B cell (primary cell): ENCODE measurements around the gene TTLL8. TPM values are rescaled to one million over a fixed set of nuclear protein-coding genes. Genes with fewer than 3 reads are reported as not detected.

Experiments used
- ATAC-seq: fragments of 200-7000 bp; cut with Tn5 transposase; one replicate; pipeline ENCODE4 v1.10.0; 2021; ENCODE audit warnings: low read depth, mild to moderate bottlenecking, moderate number of reproducible peaks, moderate library complexity
- CTCF ChIA-PET: fragments of 350-600 bp; sonication (Branson Sonifier 250); formaldehyde crosslinking; loops from one replicate; lab custom pipeline; 2021; ENCODE audit warnings: antibody characterized with exemption, inconsistent platforms; lab: Charles Lee
- POLR2A ChIA-PET: fragments of 350-600 bp; sonication (Branson Sonifier 250); formaldehyde crosslinking; loops from one replicate; lab custom pipeline; 2021; ENCODE audit warnings: antibody characterized with exemption; lab: Charles Lee
- DNase-seq: peaks from one replicate; pipeline ENCODE4 v3.0.0; 2013
- H2AFZ ChIP-seq: 2 replicates; pipeline ENCODE4 v1.6.1; 2012; ENCODE audit warnings: mild to moderate bottlenecking, low read depth, low read length; ENCODE audit not compliant: insufficient read depth, poor library complexity, severe bottlenecking
- H3K27ac ChIP-seq, 2 donors: 1 replicate in 1 of 2; 2 replicates in 1 of 2; pipeline ENCODE4 v1.5.1; 2012 to 2013; ENCODE audit warnings: low read length in 2 of 2, mild to moderate bottlenecking in 2 of 2, moderate library complexity in 1 of 2
- H3K27me3 ChIP-seq, 4 experiments: fragments of 200-600 bp in 1 of 4; sonication (generic) in 1 of 4; replicated peaks in 1 of 4; 1 replicate in 2 of 4; 2 replicates in 2 of 4; pipeline versions ENCODE4 v1.6.1 to v1.7.0; 2013 to 2016; ENCODE audit warnings: low read length in 3 of 4, mild to moderate bottlenecking in 2 of 4, mixed read lengths in 1 of 4, moderate library complexity in 1 of 4; ENCODE audit not compliant: insufficient read depth in 4 of 4, control insufficient read depth in 3 of 4; ENCODE audit errors: control extremely low read depth in 1 of 4
- H3K36me3 ChIP-seq, 2 experiments: replicated peaks in 1 of 2; 1 replicate in 1 of 2; 2 replicates in 1 of 2; pipeline versions ENCODE4 v1.6.1 to v1.7.1; 2013; ENCODE audit warnings: low read length in 1 of 2; ENCODE audit not compliant: insufficient read depth in 2 of 2, control insufficient read depth in 1 of 2; ENCODE audit errors: control extremely low read depth in 1 of 2, extremely low read depth in 1 of 2
- H3K4me1 ChIP-seq, 2 donors: fragments of 200-600 bp in 1 of 2; sonication (generic) in 1 of 2; 1 replicate in 1 of 2; 2 replicates in 1 of 2; pipeline versions ENCODE4 v1.5.1 to v1.6.1; 2013 to 2017; ENCODE audit warnings: low read length in 2 of 2; ENCODE audit not compliant: control insufficient read depth in 2 of 2, insufficient read depth in 2 of 2
- H3K4me2 ChIP-seq: replicated peaks from 2 replicates; pipeline ENCODE3; 2012; ENCODE audit warnings: mild to moderate bottlenecking, low read depth, low read length; ENCODE audit not compliant: poor library complexity, severe bottlenecking
- H3K4me3 ChIP-seq, 5 experiments: fragments of 200-600 bp in 1 of 5; sonication (generic) in 1 of 5; 1 replicate in 3 of 5; 2 replicates in 2 of 5; pipeline versions ENCODE4 v1.5.1 to v1.7.0; 2011 to 2016; ENCODE audit warnings: low read length in 4 of 5, mild to moderate bottlenecking in 4 of 5, low read depth in 2 of 5, control low read depth in 1 of 5, moderate library complexity in 1 of 5; ENCODE audit not compliant: insufficient read depth in 1 of 5; ENCODE audit errors: control extremely low read depth in 1 of 5, extremely low read depth in 1 of 5
- H3K79me2 ChIP-seq: fragments of 200-600 bp; sonication (generic); one replicate; pipeline ENCODE4 v1.6.0; 2016; ENCODE audit warnings: low read length; ENCODE audit not compliant: control insufficient read depth, insufficient read depth
- H3K9ac ChIP-seq: fragments of 200-600 bp; sonication (generic); 2 replicates; pipeline ENCODE4 v1.6.1; 2017; ENCODE audit warnings: mild to moderate bottlenecking, low read length, moderate library complexity
- H3K9me3 ChIP-seq, 3 donors: one replicate each; pipeline versions ENCODE4 v1.6.1 to v1.7.1; 2013; ENCODE audit warnings: low read length in 2 of 3; ENCODE audit not compliant: control insufficient read depth in 2 of 3, insufficient read depth in 1 of 3; ENCODE audit errors: control extremely low read depth in 1 of 3
- H4K20me1 ChIP-seq: 2 replicates; pipeline ENCODE4 v1.6.0; 2012; ENCODE audit warnings: mild to moderate bottlenecking, low read length; ENCODE audit not compliant: insufficient read depth, control insufficient read depth, poor library complexity, severe bottlenecking
- H3K27ac Mint-ChIP-seq: one replicate; pipeline ENCODE4 v1.8.0; 2021; ENCODE audit warnings: mixed read lengths
- H3K27me3 Mint-ChIP-seq: one replicate; pipeline ENCODE4 v1.8.0; 2021; ENCODE audit warnings: mixed read lengths
- H3K4me1 Mint-ChIP-seq: one replicate; pipeline ENCODE4 v1.8.0; 2021; ENCODE audit warnings: mixed read lengths
- H3K4me3 Mint-ChIP-seq: one replicate; pipeline ENCODE4 v1.8.0; 2021; ENCODE audit warnings: mixed read lengths
- H3K9me3 Mint-ChIP-seq: one replicate; pipeline ENCODE4 v1.8.0; 2022; ENCODE audit warnings: mixed read lengths; ENCODE audit not compliant: insufficient read depth
- CTCF ChIP-seq: fragments of 200-600 bp; IDR thresholded peaks from one replicate; pipeline ENCODE4 v1.8.0; 2022; ENCODE audit warnings: antibody characterized with exemption, mild to moderate bottlenecking
- EZH2 ChIP-seq: IDR thresholded peaks from 2 replicates; pipeline ENCODE4 v1.6.1; 2012; ENCODE audit warnings: borderline replicate concordance, low read depth, mild to moderate bottlenecking, moderate library complexity, low read length; ENCODE audit not compliant: insufficient read depth, poor library complexity, severe bottlenecking
- WGBS: methylation state at CpG from one replicate; pipeline ENCODE4 v1.1.5; 2013; ENCODE audit warnings: missing lambda C conversion rate; ENCODE audit not compliant: insufficient coverage; 5-methylcytosine and 5-hydroxymethylcytosine counted together
- intact Hi-C: fragments of 100-400 bp; cut with micrococcal nuclease; formaldehyde crosslinking; loops from one replicate; pipeline ENCODE4 v1.10.0; 2022
- polyA plus RNA-seq: library from polyadenylated mRNA; depleted of rRNA; stranded (reverse); fragments of >200 nt; gene quantifications from 2 replicates; pipeline ENCODE4 v1.2.3, GENCODE V29; 2012
- total RNA-seq, 2 donors: library from RNA; stranded (reverse); fragments of 120-200 nt in 1 of 2; gene quantifications; 1 replicate in 1 of 2; 2 replicates in 1 of 2; pipeline versions ENCODE4 v1.2.3 to v1.2.4, GENCODE V29; 2013 to 2022

Gene TTLL8
- total and polyA plus RNA-seq, 2 donors (not counting 1 experiment from before 2014, with no cell fraction given), result not detected

- POLR2A ChIA-PET, result no interaction called here
- 98% methylated on average over 11 of the region's 11 CpGs for whole genome bisulfite sequencing
- no peaks in the 10 kb centered on the region for H3K4me1 Mint-ChIP-seq
Measured at GRCh38 chr22:50068096-50068495, 10.0 kb upstream of the TTLL8 start.

GRCh38 chr22:50067244-50067643 is 9.1 kb upstream of the TTLL8 start:
- ATAC-seq (no peak), DNase-seq (no peak)
- no peaks in the 10 kb centered on the region for H3K36me3 ChIP-seq
- Mint-ChIP-seq H3K4me1 (no peaks in the 10 kb centered on the region), H3K9me3 (no peaks in the 10 kb centered on the region), H3K4me3 (no peak overlapping the region), H3K27ac (no peak overlapping the region), H3K27me3 (no peaks in the 10 kb centered on the region)
- H3K9me3 ChIP-seq, result no peaks in the 10 kb centered on the region
- H3K9ac ChIP-seq, result no peak overlapping the region
- TF ChIP-seq CTCF, result no peak
- TF ChIP-seq EZH2, result no peak
- H3K4me3 ChIP-seq, result no peak overlapping the region
- no peak overlapping the region for H3K27ac ChIP-seq
- intact Hi-C loops, result no loop called here
- 100% methylated on average over 2 of the region's 8 CpGs for WGBS
- no peak overlapping the region for H2AFZ ChIP-seq
- CTCF ChIA-PET, result interaction anchor here (0.7 kb wide), 1 partner anchor 13 kb away, joined by 4 read pairs; no protein-coding TSS in a partner anchor
- POLR2A ChIA-PET, result no interaction called here
- H4K20me1 ChIP-seq, result no peaks in the 10 kb centered on the region
- no peak overlapping the region for H3K4me2 ChIP-seq
- H3K79me2 ChIP-seq, result no peaks in the 10 kb centered on the region
- H3K27me3 ChIP-seq, result peaks cover 0 to 2% (median 0%) of the 10 kb centered on the region in 4 experiments
- no peaks in the 10 kb centered on the region for H3K4me1 ChIP-seq

More at GRCh38 chr22:50068096-50068495, 10.0 kb upstream of the TTLL8 start:
- Histone ChIP-seq H3K9ac (no peak overlapping the region), H3K27me3 (peaks cover 0 to 2% (median 0%) of the 10 kb centered on the region in 4 experiments), H3K36me3 (no peaks in the 10 kb centered on the region), H3K4me1 (no peaks in the 10 kb centered on the region), H3K79me2 (no peaks in the 10 kb centered on the region), H2AFZ (no peak overlapping the region), H4K20me1 (no peaks in the 10 kb centered on the region), H3K27ac (no peak overlapping the region), H3K9me3 (no peaks in the 10 kb centered on the region), H3K4me2 (no peak overlapping the region), H3K4me3 (no peak overlapping the region)
- H3K4me3 Mint-ChIP-seq, result no peak overlapping the region
- no peaks in the 10 kb centered on the region for H3K9me3 Mint-ChIP-seq
- CTCF ChIA-PET, result no interaction called here
- TF ChIP-seq CTCF (no peak), EZH2 (no peak)
- intact Hi-C loops, result no loop called here
- no peak for DNase-seq
- H3K27me3 Mint-ChIP-seq, result no peaks in the 10 kb centered on the region
- no peak for ATAC-seq
- no peak overlapping the region for H3K27ac Mint-ChIP-seq
